SH-SY5Y (cell line): ENCODE data around the gene ATP13A5.

Experiments
- GATA2 ChIP-seq: IDR thresholded peaks from 2 replicates; pipeline ENCODE4 v1.6.1; 2011; ENCODE audit warnings: mild to moderate bottlenecking, low read depth, low read length
- GATA3 ChIP-seq: IDR thresholded peaks from 2 replicates; pipeline ENCODE4 v1.6.1; 2011; ENCODE audit warnings: low read depth, mild to moderate bottlenecking, low read length, moderate library complexity

DNA sequence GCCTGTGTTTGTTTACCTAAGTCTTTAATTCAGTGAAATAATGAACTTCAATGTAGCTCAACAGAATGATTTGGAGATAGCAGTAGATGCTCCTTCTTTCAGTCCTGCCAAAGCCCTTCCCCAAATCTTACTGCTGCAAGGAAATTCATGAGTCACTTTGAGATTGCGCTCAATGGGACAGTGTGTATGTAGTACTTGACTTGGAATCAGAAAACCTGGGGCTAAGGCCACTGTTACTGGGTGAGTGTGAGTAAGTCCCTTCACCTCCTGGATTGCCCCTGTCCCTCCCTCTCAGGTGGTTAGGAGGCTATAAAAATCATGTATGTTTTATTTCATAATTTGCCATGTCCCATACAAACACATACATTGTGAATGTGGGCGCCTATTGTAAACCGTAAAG is 29.9 kb downstream of the ATP13A5 start:
- TF ChIP-seq GATA2 (no peak), GATA3 (no peak)
